ENCODE data around the gene RABL2A.
"Not testable (repeated sequence)": the region's sequence is repeated elsewhere in the genome, so short reads cannot be mapped to it uniquely, and the experiment has no call there.

GRCh38 chr2:113589591-113589990 lies 37.5 kb upstream of the RABL2A start:
- TF ChIP-seq CTCF, POLR2A (IDR thresholded peaks at IDR 0.05): not testable (repeated sequence)
